RPMI7951 (cell line): ENCODE results near the gene CNN2. TPM values are rescaled to one million over a fixed set of nuclear protein-coding genes. Genes with fewer than 3 reads are reported as not detected.

Experiments
- DNase-seq: peaks from one replicate; pipeline ENCODE4 v3.0.0-alpha.2; 2012; ENCODE audit warnings: low read depth
- total RNA-seq: library from RNA; depleted of rRNA; stranded (reverse); fragments of >200 nt; shearing (Covaris generic); gene quantifications from 2 replicates; pipeline ENCODE4 v1.2.3, GENCODE V29; 2014

The CNN2 gene
- total RNA-seq, 1 experiment from 2014 or later, result 179 TPM

- peak; percentile 87 for DNase-seq
Observed at GRCh38 chr19:995051-995827, 31.2 kb upstream of the CNN2 start.

- peak; percentile 43 for DNase-seq
Observed at GRCh38 chr19:996051-996838, 30.2 kb upstream of the CNN2 start.

GRCh38 chr19:998064-998463 is 28.3 kb upstream of the CNN2 start:
- no peak for DNase-seq

DNA sequence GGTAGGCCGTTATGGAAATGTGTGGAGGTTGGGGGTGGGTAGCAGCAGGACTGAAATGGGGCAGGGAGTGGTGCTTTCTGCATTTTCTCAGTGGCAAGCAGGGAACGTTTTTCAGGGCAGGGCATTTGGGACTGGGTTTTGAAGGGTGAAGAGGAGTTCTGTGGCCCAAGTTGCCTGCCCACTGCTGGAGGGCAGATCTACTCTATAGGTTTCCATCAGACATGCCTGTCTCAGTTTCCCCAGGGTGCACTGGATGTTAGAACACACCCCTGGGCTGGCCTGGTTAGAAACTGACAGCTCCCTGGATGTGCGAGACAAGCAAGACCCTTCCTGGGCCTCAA is 27.1 kb upstream of the CNN2 start:
- DNase-seq, result no peak

- peak; percentile 42 for DNase-seq
Observed at GRCh38 chr19:1000095-1000494, 26.3 kb upstream of the CNN2 start, which contains the start of gene GRIN3B. Gene GRIN3B (plus strand): TSS chr19:1000419. CDS start chr19:1000438, 19 bp downstream.

GRCh38 chr19:1000591-1001537 is 25.5 kb upstream of the CNN2 start:
- no peak for DNase-seq

- DNase-seq, result no peak
Observed at GRCh38 chr19:1001538-1002166, 24.8 kb upstream of the CNN2 start.

DNA sequence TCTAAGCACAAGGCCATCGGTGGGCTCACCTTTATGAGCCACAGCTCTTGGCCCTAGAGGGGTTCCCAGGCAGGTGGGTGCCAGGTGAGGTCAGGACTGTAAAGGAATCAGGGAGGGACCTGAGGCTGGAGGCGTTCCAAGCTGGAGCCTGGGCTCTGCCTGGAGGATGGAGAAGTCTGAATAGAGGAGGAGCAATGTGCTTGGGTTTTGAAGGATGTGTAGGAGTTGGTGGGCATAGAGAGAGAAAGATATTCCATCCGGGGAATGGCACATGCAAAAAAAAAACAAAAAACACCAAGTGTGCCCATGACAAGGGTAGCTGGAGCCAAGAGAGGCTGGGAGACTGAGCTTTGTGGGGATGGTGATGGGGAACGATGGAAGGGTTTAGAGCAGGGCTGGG is 23.8 kb upstream of the CNN2 start:
- no peak for DNase-seq

GRCh38 chr19:1003283-1003682 is 23.1 kb upstream of the CNN2 start:
- DNase-seq, result no peak

DNA sequence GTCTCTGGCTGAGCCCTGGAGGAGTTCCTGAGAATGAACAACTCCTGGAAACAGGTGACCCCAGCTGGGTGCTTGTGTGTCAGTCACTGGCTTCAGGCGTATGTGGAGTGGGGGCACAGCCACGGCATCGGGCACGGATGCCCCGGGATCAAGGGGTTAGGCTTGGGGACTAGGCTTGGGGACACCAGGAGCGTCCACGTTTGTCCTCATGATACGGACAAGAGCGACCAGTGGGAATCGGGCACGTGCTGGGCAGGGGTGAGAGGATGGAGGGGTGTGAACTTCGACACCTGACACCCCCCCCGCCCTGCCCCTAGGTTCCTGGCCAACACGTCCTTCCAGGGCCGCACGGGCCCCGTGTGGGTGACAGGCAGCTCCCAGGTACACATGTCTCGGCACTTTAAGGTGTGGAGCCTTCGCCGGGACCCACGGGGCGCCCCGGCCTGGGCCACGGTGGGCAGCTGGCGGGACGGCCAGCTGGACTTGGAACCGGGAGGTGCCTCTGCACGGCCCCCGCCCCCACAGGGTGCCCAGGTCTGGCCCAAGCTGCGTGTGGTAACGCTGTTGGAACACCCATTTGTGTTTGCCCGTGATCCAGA is 22.1 kb upstream of the CNN2 start:
- DNase-seq, result no peak

DNA sequence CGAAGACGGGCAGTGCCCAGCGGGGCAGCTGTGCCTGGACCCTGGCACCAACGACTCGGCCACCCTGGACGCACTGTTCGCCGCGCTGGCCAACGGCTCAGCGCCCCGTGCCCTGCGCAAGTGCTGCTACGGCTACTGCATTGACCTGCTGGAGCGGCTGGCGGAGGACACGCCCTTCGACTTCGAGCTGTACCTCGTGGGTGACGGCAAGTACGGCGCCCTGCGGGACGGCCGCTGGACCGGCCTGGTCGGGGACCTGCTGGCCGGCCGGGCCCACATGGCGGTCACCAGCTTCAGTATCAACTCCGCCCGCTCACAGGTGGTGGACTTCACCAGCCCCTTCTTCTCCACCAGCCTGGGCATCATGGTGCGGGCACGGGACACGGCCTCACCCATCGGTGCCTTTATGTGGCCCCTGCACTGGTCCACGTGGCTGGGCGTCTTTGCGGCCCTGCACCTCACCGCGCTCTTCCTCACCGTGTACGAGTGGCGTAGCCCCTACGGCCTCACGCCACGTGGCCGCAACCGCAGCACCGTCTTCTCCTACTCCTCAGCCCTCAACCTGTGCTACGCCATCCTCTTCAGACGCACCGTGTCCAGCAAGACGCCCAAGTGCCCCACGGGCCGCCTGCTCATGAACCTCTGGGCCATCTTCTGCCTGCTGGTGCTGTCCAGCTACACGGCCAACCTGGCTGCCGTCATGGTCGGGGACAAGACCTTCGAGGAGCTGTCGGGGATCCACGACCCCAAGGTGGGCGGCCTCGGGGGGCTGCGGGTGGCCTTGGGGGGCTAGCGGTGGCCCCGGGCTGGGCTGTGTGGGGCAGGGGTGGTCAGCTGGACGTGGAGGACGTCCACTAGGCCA is 21.4 kb upstream of the CNN2 start:
- no peak for DNase-seq

GRCh38 chr19:1006711-1007398 is 19.6 kb upstream of the CNN2 start:
- DNase-seq, result no peak

- no peak for DNase-seq
Observed at GRCh38 chr19:1007399-1008251, 18.8 kb upstream of the CNN2 start.

- DNase-seq, result no peak
Observed at GRCh38 chr19:1008268-1009040, 18.0 kb upstream of the CNN2 start.

DNA sequence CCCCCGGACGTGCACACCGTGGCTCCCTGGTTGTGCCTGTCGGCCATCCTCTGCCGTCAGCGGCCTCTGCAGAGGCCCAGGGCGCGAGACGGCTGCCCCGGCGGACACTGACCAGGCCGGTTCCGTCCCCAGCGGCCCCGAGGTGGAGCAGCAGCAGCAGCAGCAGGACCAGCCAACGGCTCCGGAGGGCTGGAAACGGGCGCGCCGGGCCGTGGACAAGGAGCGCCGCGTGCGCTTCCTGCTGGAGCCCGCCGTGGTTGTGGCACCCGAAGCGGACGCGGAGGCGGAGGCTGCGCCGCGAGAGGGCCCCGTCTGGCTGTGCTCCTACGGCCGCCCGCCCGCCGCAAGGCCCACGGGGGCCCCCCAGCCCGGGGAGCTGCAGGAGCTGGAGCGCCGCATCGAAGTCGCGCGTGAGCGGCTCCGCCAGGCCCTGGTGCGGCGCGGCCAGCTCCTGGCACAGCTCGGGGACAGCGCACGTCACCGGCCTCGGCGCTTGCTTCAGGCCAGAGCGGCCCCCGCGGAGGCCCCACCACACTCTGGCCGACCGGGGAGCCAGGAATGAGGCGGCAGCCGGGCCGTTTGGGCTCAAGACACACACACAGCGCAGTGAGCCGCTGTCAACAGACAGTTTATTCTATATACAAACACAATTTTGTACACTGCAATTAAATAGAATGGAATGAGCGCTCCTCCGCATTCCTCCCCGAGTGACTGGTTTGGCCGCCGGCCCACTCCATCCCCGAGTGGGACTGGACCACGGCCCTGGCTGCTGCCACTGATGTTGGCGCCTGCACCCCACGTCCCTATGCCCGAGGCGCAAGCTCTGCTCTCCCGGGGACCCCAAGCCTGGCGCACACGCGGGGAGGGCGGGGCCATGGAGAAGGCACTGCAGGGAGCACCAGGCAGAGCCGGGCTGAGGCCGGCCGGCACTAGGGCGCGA is 17.1 kb upstream of the CNN2 start:
- no peak for DNase-seq

DNA sequence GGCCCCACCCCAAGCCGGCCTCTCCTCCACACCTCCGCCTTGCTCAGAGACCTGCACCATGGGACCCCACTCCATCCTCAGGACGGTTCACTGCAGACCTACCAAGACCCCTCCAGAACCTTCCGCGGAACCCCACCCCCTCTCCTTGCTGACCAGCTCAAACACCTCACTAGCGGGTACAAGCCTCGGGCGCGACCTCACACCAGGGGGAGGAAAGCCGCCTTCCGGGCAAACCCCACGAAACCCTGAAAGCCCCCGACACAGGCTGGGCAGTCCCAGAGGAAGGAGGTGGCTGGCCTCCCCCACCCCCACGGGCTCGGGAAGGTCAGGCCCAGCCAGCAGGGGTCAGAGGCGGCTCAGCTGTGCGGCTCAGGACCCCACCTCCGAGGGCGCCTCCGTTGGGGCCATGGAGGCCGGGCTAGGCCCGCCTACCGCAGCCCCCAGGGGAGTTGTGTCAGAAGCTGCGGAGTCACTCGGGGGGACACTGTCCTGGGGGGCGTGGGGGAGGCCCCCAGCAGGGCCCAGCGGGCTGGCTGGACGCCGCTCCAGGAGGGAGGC is 16.3 kb upstream of the CNN2 start:
- no peak for DNase-seq
